C4-2B (cell line): ENCODE measurements around the gene BAHD1.

Experiments used
- CTCF ChIP-seq: fragments of 450-650 bp; conservative IDR thresholded peaks from 2 replicates; pipeline ENCODE4 v1.5.1; 2017; ENCODE audit warnings: mild to moderate bottlenecking
- ZFX ChIP-seq: fragments of 450-650 bp; IDR thresholded peaks from 2 replicates; pipeline ENCODE4 v1.6.1; 2017

GRCh38 chr15:40420071-40420713, 20.6 kb upstream of the BAHD1 start:
- no peak for TF ChIP-seq CTCF
- 0 out of 2 replicates have a peak, but pooled peaks have one; percentile 17 for TF ChIP-seq ZFX
